Subcutaneous abdominal adipose tissue (tissue), 5 donors: ENCODE measurements around the gene HSBP1.

ENCODE experiments used
- H3K27ac ChIP-seq: one replicate; pipeline ENCODE4 v1.7.0; 2013; ENCODE audit warnings: low read depth, mild to moderate bottlenecking, inconsistent platforms, low read length, moderate library complexity
- H3K27me3 ChIP-seq, 5 donors: one replicate each; pipeline ENCODE4 v1.7.0; 2013; ENCODE audit warnings: low read length in 5 of 5, inconsistent platforms in 1 of 5; ENCODE audit not compliant: control insufficient read depth in 5 of 5, insufficient read depth in 4 of 5
- H3K36me3 ChIP-seq, 5 donors: one replicate each; pipeline ENCODE4 v1.7.0; 2013; ENCODE audit warnings: low read length in 5 of 5; ENCODE audit not compliant: control insufficient read depth in 5 of 5, insufficient read depth in 5 of 5
- H3K4me1 ChIP-seq, 5 donors: one replicate each; pipeline ENCODE4 v1.7.0; 2013; ENCODE audit warnings: low read length in 5 of 5, mild to moderate bottlenecking in 3 of 5, moderate library complexity in 1 of 5; ENCODE audit not compliant: control insufficient read depth in 5 of 5, insufficient read depth in 5 of 5
- H3K4me3 ChIP-seq, 5 donors: one replicate each; pipeline ENCODE4 v1.7.0; 2013; ENCODE audit warnings: low read length in 5 of 5, low read depth in 1 of 5
- H3K9ac ChIP-seq, 5 donors: one replicate each; pipeline ENCODE4 v1.7.0; 2013; ENCODE audit warnings: low read length in 5 of 5, mild to moderate bottlenecking in 4 of 5, moderate library complexity in 3 of 5
- H3K9me3 ChIP-seq, 5 donors: one replicate each; pipeline ENCODE4 v1.7.0; 2013; ENCODE audit warnings: low read length in 5 of 5; ENCODE audit not compliant: control insufficient read depth in 5 of 5
- donor health status: healthy.
- donor health status: healthy.
- donor health status: healthy.
- donor health status: healthy.
- donor health status: healthy.

Gene HSBP1

GRCh38 chr16:83779886-83780285, 27.9 kb upstream of the HSBP1 start:
- Histone ChIP-seq H3K36me3 (peaks cover 0 to 3% (median 0%) of the 10 kb centered on the region in 5 donors), H3K27ac (no peak overlapping the region), H3K4me3 (peak overlapping the region in 3 of 5 donors; percentile 12 to 36 (median 26)), H3K4me1 (peaks cover 0 to 17% (median 9%) of the 10 kb centered on the region in 5 donors), H3K9ac (peak overlapping the region in 1 of 5 donors; percentile 49), H3K9me3 (no peaks in the 10 kb centered on the region), H3K27me3 (peaks cover 0 to 3% (median 0%) of the 10 kb centered on the region in 5 donors)

GRCh38 chr16:83785455-83785854, 22.3 kb upstream of the HSBP1 start:
- H3K4me3 ChIP-seq: no peak overlapping the region
- H3K36me3 ChIP-seq: peaks cover 0 to 3% (median 0%) of the 10 kb centered on the region in 5 donors

GRCh38 chr16:83789642-83790401, 18.0 kb upstream of the HSBP1 start:
- Histone ChIP-seq H3K4me3 (no peak overlapping the region), H3K9me3 (peaks cover 0 to 4% (median 3%) of the 10 kb centered on the region in 5 donors), H3K27ac (no peak overlapping the region), H3K4me1 (no peaks in the 10 kb centered on the region), H3K36me3 (peaks cover 0 to 3% (median 0%) of the 10 kb centered on the region in 5 donors), H3K27me3 (no peaks in the 10 kb centered on the region), H3K9ac (no peak overlapping the region)

More at GRCh38 chr16:83785455-83785854, 22.3 kb upstream of the HSBP1 start:
- Histone ChIP-seq H3K27ac (no peak overlapping the region), H3K27me3 (peaks cover 0 to 3% (median 0%) of the 10 kb centered on the region in 5 donors), H3K9ac (no peak overlapping the region), H3K4me1 (peaks cover 0 to under 1% (median 0%) of the 10 kb centered on the region in 5 donors), H3K9me3 (no peaks in the 10 kb centered on the region)

GRCh38 chr16:83791916-83792315, 15.9 kb upstream of the HSBP1 start:
- Histone ChIP-seq H3K27me3 (no peaks in the 10 kb centered on the region), H3K4me3 (no peak overlapping the region), H3K9ac (no peak overlapping the region), H3K27ac (no peak overlapping the region), H3K9me3 (peaks cover 0 to 4% (median 3%) of the 10 kb centered on the region in 5 donors), H3K4me1 (no peaks in the 10 kb centered on the region), H3K36me3 (peaks cover 0 to 8% (median 5%) of the 10 kb centered on the region in 5 donors)

- Histone ChIP-seq H3K4me1 (no peaks in the 10 kb centered on the region), H3K27me3 (no peaks in the 10 kb centered on the region), H3K4me3 (no peak overlapping the region), H3K9ac (no peak overlapping the region), H3K9me3 (peaks cover 0 to 4% (median 3%) of the 10 kb centered on the region in 5 donors), H3K36me3 (peaks cover 0 to 8% (median 5%) of the 10 kb centered on the region in 5 donors), H3K27ac (no peak overlapping the region)
These were observed 15.4 kb upstream of the HSBP1 start for GRCh38 chr16:83792391-83792790.

- Histone ChIP-seq H3K36me3 (peaks cover 0 to 8% (median 5%) of the 10 kb centered on the region in 5 donors), H3K4me1 (no peaks in the 10 kb centered on the region), H3K9me3 (peaks cover 0 to 4% (median 3%) of the 10 kb centered on the region in 5 donors), H3K9ac (no peak overlapping the region), H3K27ac (no peak overlapping the region), H3K27me3 (no peaks in the 10 kb centered on the region), H3K4me3 (no peak overlapping the region)
These were observed 14.6 kb upstream of the HSBP1 start for GRCh38 chr16:83793179-83793578.

- Histone ChIP-seq H3K9ac (no peak overlapping the region), H3K4me1 (no peaks in the 10 kb centered on the region), H3K36me3 (peaks cover 0 to 8% (median 5%) of the 10 kb centered on the region in 5 donors), H3K27me3 (no peaks in the 10 kb centered on the region), H3K4me3 (no peak overlapping the region), H3K9me3 (peaks cover 0 to 4% (median 3%) of the 10 kb centered on the region in 5 donors), H3K27ac (no peak overlapping the region)
These were observed 12.8 kb upstream of the HSBP1 start for GRCh38 chr16:83794860-83795554.

GRCh38 chr16:83797013-83797412, 10.8 kb upstream of the HSBP1 start:
- Histone ChIP-seq H3K27me3 (no peaks in the 10 kb centered on the region), H3K9ac (no peak overlapping the region), H3K4me1 (peaks cover 1 to 3% (median 2%) of the 10 kb centered on the region in 5 donors), H3K36me3 (peaks cover 0 to 8% (median 5%) of the 10 kb centered on the region in 5 donors), H3K9me3 (peaks cover 0 to 4% (median 3%) of the 10 kb centered on the region in 5 donors), H3K27ac (no peak overlapping the region), H3K4me3 (no peak overlapping the region)

GRCh38 chr16:83799336-83799735, 8.4 kb upstream of the HSBP1 start:
- no peaks in the 10 kb centered on the region for H3K27me3 ChIP-seq
- peaks cover 0 to 5% (median 3%) of the 10 kb centered on the region in 5 donors for H3K36me3 ChIP-seq
- no peak overlapping the region for H3K27ac ChIP-seq
- no peaks in the 10 kb centered on the region for H3K9me3 ChIP-seq
- H3K9ac ChIP-seq: no peak overlapping the region
- H3K4me1 ChIP-seq: peaks cover 5 to 18% (median 13%) of the 10 kb centered on the region in 5 donors
- H3K4me3 ChIP-seq: no peak overlapping the region

GRCh38 chr16:83802135-83802534, 5.6 kb upstream of the HSBP1 start:
- Histone ChIP-seq H3K27ac (no peak overlapping the region), H3K4me1 (peaks cover 5 to 23% (median 15%) of the 10 kb centered on the region in 5 donors), H3K9me3 (no peaks in the 10 kb centered on the region), H3K4me3 (peak overlapping the region; percentile 46 to 73 (median 62)), H3K9ac (peak overlapping the region; percentile 15 to 75 (median 41)), H3K27me3 (no peaks in the 10 kb centered on the region), H3K36me3 (no peaks in the 10 kb centered on the region)
